Breast epithelium (tissue), 3 donors: ENCODE results near the gene NR6A1.

Experiments used
- CTCF ChIP-seq, 3 donors: fragments of 450-650 bp; IDR thresholded peaks; one replicate each; pipeline ENCODE4 v1.5.1; 2016 to 2017; ENCODE audit warnings: antibody characterized with exemption in 3 of 3, mild to moderate bottlenecking in 3 of 3, moderate library complexity in 3 of 3
- POLR2A ChIP-seq: fragments of 450-650 bp; IDR thresholded peaks from one replicate; pipeline ENCODE4 v1.6.1; 2016; ENCODE audit warnings: antibody characterized with exemption, mild to moderate bottlenecking, moderate library complexity

GRCh38 chr9:124673063-124673462, 98.0 kb downstream of the NR6A1 start:
- TF ChIP-seq CTCF (IDR thresholded peaks at IDR 0.05) (no peak), POLR2A (no peak)
